Measurements from ENCODE around the gene TGFB2. TPM values are rescaled to one million over a fixed set of nuclear protein-coding genes. Genes with fewer than 3 reads are reported as not detected.

Gene TGFB2
- total RNA-seq, 1 experiment from 2014 or later, result not detected

- no peak overlapping the region for H3T11ph ChIP-seq (ENCODE audit: low read length)
- H2AFZ ChIP-seq (ENCODE audit: low read length), result no peak overlapping the region
- no peak for TF ChIP-seq CTCF (conservative IDR thresholded peaks at IDR 0.05)
- no peak overlapping the region for H2BK12ac ChIP-seq (ENCODE audit: insufficient read length, low read depth, low read length)
- no peaks in the 10 kb centered on the region for H3K9me3 Mint-ChIP-seq
- no peak overlapping the region for H4K8ac ChIP-seq (replicated peaks; ENCODE audit: insufficient read length, low read depth, low read length)
- H3K27me3 Mint-ChIP-seq (ENCODE audit: low read depth), result no peaks in the 10 kb centered on the region
- H3K36me3 Mint-ChIP-seq (ENCODE audit: insufficient read depth in 1 of 3, low read depth in 3 of 3), result no peaks in the 10 kb centered on the region
- no peak for DNase-seq
- H3K4me1 ChIP-seq (ENCODE audit: insufficient read depth, low read length), result no peaks in the 10 kb centered on the region
- no peaks in the 10 kb centered on the region for H3K9me3 ChIP-seq (ENCODE audit: control insufficient read depth, low read depth, low read length)
- H2BK15ac ChIP-seq (ENCODE audit: low read depth, low read length), result no peak overlapping the region
- no peak overlapping the region for H3K18ac ChIP-seq (ENCODE audit: insufficient read length, low read depth, low read length)
- no peak overlapping the region for H3K4ac ChIP-seq (ENCODE audit: low read depth, low read length)
- H3K9ac ChIP-seq (ENCODE audit: extremely low read depth, insufficient read length, low read length), result no peak overlapping the region
- H3K14ac ChIP-seq (ENCODE audit: insufficient read depth, low read length), result no peak overlapping the region
- H3K4me2 ChIP-seq (ENCODE audit: insufficient read depth, insufficient read length, low read length), result no peak overlapping the region
- no peaks in the 10 kb centered on the region for H3K79me2 ChIP-seq (ENCODE audit: insufficient read depth, low read length)
- no peaks in the 10 kb centered on the region for H3K79me1 ChIP-seq (ENCODE audit: insufficient read depth, low read depth, low read length, poor library complexity, severe bottlenecking)
- no peak overlapping the region for H2AK5ac ChIP-seq (ENCODE audit: insufficient read length, low read length)
- H3K23me2 ChIP-seq (ENCODE audit: insufficient read length, low read depth, low read length, poor library complexity, severe bottlenecking), result no peaks in the 10 kb centered on the region
- H4K20me1 ChIP-seq (ENCODE audit: control insufficient read depth, insufficient read depth, insufficient read length), result no peaks in the 10 kb centered on the region
- no CpG with 5 or more reads among the region's 7 CpGs for WGBS (ENCODE audit: extremely low coverage, insufficient read length, low lambda C conversion rate)
- H3K56ac ChIP-seq (ENCODE audit: insufficient read length, low read depth, low read length), result no peak overlapping the region
- H3K27ac ChIP-seq (ENCODE audit: insufficient read length, low read depth, low read length), result no peak overlapping the region
- H4K5ac ChIP-seq (ENCODE audit: insufficient read length, low read depth, low read length), result no peak overlapping the region
- H3K4me3 Mint-ChIP-seq, result no peak overlapping the region
- H2BK20ac ChIP-seq (ENCODE audit: low read depth, low read length, poor library complexity, severe bottlenecking), result no peak overlapping the region
- H2BK5ac ChIP-seq (ENCODE audit: insufficient read length, low read length), result no peak overlapping the region
- H3K4me1 Mint-ChIP-seq, result peaks cover 0 to 4% of the 10 kb centered on the region in 2 experiments; a peak in 2 of 4 replicates
- no peak overlapping the region for H3K23ac ChIP-seq (ENCODE audit: insufficient read length, low read depth, low read length)
- H3K27me3 ChIP-seq (ENCODE audit: insufficient read depth, low read length), result no peaks in the 10 kb centered on the region
- H2BK120ac ChIP-seq (ENCODE audit: low read depth, low read length, poor library complexity, severe bottlenecking), result no peak overlapping the region
- no peak overlapping the region for H3K27ac Mint-ChIP-seq
- H4K91ac ChIP-seq (ENCODE audit: insufficient read length, low read depth, low read length), result no peak overlapping the region
These were observed 35.2 kb downstream of the TGFB2 start for GRCh38 chr1:218380125-218380977.
